Stimulated activated CD4-positive, alpha-beta T cell treated with anti-CD3 and anti-CD28 coated beads, Interleukin-2, amount 100 ng/mL, for 24 hours (primary cell): Measurements from ENCODE around the gene COPG1.
A peak's percentile ranks its signal among the peaks of the same experiment; 100 is the strongest.
"Not testable (repeated sequence)": the region's sequence is repeated elsewhere in the genome, so short reads cannot be mapped to it uniquely, and the experiment has no call there.

ENCODE experiments used
- DNase-seq, 2 donors: peaks; one replicate each; pipeline ENCODE4 v3.0.0-alpha.2; 2020

Gene COPG1

GRCh38 chr3:129249284-129250065 is at the start of gene COPG1:
TSS of gene COPG1 (plus strand) at chr3:129249606. CDS start at chr3:129249710, 104 bp downstream.
- DNase-seq = peak; percentile 86 to 87

DNA sequence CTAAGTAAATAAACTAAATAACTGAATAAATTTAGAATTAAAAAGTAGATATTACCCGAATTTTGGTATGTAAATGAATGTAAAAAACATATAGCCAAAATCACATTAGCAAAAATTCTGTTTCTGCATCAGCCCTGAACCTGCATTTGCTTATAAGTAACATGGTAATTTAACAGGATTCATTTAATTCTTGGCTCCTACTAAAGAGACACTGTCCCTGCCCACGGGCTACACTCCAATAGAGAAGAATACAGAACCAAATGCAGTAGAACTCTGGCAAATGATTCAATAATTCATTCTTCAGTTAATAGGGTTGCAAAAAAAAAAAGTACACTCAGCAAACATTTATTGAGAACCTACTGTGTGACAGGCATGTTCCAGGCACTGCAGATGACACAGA is 44.9 kb upstream of the COPG1 start:
- no peak for DNase-seq

DNA sequence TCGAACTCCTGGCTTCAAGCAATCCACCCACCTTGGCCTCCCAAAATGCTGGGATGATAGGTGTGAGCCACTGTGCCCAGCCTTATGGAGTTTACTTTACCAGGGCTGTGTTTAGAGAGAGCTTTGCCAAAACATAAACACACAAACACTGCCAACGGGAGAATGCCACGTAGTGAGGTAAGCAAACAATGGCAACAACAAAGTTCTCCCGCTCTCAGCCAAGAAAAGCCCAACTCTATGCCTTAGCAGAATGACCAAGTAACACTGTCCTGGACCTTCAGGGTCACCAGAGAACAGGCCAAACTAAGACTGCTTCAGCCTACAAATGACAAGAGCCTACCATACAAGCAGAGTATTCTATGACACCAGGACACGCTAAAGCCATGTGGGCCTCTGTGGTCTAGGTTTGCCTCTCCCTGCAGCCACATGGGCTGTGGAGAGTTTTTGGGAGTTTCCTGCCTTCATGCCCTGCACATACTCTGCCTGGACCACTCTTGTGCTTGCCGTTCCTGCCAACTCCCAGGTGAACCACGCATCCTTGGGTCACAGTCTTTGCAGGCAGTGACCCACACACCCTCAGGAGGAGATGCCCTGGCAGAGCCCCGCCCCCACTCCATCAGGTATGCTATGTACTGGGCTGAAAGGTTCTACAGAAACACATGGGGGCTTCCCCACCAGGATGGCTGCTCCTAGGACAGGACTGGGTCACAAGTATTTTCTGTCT is 44.1 kb upstream of the COPG1 start:
- DNase-seq = no peak

- DNase-seq = no peak
These were observed 41.9 kb upstream of the COPG1 start for GRCh38 chr3:129207479-129207878.

DNA sequence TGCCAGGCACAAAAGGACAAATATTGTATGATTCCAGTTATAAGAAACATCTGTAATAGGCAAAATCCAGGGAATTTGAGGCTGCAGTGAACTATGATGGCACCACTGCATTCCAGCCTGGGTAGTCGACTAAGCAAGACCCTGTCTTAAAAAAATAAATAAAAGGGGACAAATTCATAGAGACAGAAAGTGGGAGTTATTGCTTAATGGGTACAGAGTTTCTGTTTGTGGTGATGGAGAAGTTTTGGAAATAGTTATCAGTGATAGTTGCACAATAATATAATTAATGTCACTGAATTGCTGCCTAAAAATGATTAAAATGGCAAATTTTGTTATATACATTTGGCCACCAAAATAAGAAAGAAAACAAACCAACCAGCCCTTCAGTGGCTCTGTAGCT is 38.1 kb upstream of the COPG1 start:
- no peak for DNase-seq

- no peak for DNase-seq
These were observed 37.6 kb upstream of the COPG1 start for GRCh38 chr3:129211772-129212171.

DNA sequence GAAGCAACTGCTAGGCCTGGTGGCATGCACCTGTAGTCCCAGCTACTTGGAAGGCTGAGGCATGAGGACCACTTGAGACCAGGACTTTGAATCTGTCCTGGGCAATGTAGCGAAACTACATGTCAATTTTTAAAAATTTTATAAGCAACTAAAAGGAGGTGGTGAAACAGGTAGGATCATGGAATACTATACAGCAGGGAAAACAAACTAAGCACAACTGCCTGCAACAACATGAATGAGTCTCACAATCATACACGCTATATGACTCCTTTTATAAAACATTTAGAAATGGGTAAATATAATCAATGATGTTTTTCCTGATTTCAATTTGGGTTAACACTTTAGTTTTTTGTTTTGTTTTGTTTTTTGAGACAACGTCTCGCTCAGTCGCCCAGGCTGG is 36.2 kb upstream of the COPG1 start:
- no peak for DNase-seq

GRCh38 chr3:129218742-129219141 is 30.7 kb upstream of the COPG1 start:
- no peak for DNase-seq

DNA sequence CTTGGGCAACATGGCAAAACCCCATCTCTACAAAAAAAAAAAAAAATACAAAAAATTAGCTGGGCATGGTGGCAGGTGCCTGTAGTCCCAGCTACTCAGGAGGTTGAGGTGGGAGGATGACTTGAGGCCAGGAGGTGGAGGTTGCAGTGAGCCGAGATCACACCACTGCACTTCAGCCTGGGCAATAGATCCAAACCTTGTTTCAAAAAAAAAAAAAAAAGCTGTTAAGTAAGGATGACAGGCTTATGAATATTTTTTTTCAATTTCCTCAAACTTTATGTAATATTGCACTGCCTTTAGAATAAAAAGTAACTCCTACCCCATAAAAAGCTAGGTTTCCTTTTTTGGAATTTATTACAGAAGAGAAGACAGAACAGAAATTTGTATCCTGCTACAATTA is 25.0 kb upstream of the COPG1 start:
- DNase-seq = not testable (repeated sequence)

- DNase-seq = peak in 1 of 2 donors; percentile 26
These were observed 24.4 kb upstream of the COPG1 start for GRCh38 chr3:129224984-129225393.

GRCh38 chr3:129226374-129226773 is 23.0 kb upstream of the COPG1 start:
- no peak for DNase-seq

GRCh38 chr3:129228891-129229585 is 20.4 kb upstream of the COPG1 start:
- no peak for DNase-seq

DNA sequence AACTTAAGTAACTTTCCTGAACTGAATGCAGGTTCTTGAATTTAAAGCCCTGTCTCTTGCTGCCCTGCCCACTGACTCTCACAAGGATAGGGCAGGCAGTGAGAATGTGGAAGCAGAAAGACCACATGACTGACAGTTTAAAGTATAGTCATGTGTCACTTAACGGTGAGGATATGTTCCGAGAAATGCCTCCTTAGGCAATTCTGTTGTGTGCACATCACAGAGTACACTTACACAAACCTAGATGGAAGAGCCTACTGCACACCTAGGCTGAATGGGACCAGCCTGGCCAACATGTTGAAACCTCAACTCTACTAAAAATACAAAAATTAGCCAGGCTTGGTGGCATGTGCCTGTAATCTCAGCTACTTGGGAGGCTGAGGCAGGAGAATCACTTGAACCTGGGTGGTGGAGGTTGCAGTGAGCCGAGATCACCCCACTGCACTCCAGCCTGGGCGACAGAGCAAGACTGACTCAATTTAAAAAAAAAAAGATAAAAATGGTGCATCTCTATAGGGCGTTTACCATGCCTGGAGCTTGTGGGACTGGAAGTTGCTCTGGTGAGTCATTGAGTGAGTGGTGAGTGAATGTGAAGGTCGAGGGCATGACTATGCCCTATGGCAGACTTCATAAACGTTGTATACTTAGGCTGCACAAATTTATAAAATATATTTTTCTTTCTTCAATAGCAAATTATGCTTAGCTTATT is 18.9 kb upstream of the COPG1 start:
- peak; percentile 14 to 28 for DNase-seq

GRCh38 chr3:129231331-129232119 is 17.9 kb upstream of the COPG1 start:
- no peak for DNase-seq

DNA sequence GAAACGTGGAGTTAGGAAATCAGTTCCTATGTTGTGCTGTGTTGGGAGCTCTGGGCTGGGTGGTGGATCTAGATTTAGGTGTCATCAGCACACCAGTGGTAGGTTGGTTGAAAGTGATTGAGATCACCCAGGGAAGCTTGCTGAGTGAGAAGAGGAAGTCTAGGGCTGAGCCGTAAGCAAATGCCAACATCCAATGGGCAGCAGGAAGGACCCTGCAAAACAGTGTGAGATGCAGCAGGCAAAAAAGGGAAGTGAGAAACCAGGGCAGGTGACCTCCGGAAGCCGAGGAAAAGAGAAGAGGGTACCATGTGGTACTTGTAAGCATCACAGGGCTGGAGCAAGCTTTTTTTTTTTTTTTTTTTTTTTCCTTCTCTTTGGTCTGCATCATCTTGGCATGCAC is 15.9 kb upstream of the COPG1 start:
- DNase-seq = no peak

GRCh38 chr3:129234441-129234840 is 15.0 kb upstream of the COPG1 start:
- no peak for DNase-seq

- DNase-seq = no peak
These were observed 14.0 kb upstream of the COPG1 start for GRCh38 chr3:129235344-129235917.

DNA sequence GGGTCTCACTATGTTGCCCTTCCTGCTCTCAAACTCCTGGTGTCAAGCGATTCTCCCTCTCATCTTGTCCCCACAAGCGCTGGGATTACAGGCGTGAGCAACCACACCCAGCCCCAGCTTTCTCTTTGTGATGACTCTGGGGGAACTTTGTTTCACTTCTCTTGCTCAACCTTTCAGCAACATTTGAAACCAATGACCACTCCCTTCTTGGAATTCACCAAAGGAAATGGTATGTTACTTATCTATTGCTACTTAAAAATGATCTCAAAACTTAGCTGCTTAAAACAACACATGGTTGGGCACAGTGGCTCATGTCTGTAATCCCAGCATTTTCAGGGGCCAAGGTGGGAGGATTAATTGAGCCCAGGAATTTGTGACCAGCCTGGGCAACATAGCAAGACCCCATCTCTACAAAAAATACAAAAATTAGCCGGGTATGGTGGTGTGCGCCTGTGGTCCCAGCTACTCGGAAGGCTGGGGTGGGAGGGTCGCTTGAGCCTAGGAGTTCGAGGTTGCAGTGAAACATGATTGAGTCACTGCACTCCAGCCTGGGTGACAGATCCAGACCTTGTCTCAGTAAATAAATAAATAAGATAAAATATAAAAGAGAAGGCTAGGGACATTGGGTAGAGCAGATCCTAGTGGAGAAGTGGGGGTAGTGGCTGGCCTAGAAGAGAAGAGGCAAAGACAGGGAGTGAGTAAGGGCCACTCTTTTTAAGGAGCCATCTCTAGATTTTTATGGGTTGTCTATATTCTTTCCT is 10.3 kb upstream of the COPG1 start:
- no peak for DNase-seq

DNA sequence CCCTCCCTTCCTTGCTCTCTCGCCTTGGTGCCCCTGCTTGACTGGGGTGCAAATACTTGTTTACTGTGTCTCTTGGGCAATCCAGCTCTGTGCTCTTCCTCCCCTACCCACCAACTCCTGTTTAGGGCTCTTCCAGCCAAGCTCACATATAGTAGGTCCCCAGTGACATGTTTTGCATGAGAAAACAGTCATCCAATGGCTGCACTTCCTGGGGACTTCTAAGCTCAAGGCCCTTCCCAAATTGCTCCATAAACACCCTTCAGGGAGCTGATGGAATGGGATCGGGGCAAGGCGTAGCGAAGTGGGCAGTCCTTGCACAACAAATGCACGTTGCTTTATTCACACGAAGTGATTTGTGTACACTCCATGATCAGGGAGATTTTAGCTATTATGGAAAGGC is 9.4 kb upstream of the COPG1 start:
- no peak for DNase-seq

DNA sequence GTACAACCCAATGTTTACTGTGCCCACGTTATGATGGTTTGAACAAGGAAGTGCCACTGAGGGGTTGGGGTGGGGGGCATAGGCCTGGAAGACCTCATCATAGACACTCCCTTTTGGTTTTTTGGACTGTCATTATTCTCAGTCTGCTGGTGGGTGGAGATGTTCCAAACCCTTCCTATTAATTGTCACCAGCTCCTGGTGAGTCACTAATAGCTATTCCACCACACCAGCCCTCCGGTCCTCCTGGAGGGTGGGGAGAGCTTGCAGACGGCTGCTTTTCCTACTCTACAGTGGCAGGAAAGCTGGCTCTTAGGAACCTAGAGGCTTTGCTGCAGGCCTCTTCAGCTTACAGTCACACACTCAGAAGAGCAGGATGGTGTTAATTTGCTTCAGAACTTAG is 9.0 kb upstream of the COPG1 start:
- no peak for DNase-seq

GRCh38 chr3:129245141-129245540 is 4.3 kb upstream of the COPG1 start:
- DNase-seq = no peak
